ENCODE data around the gene LAMP5.

GRCh38 chr20:9499126-9499899, 15.1 kb upstream of the LAMP5 start:
- TF ChIP-seq, protein P1, sequence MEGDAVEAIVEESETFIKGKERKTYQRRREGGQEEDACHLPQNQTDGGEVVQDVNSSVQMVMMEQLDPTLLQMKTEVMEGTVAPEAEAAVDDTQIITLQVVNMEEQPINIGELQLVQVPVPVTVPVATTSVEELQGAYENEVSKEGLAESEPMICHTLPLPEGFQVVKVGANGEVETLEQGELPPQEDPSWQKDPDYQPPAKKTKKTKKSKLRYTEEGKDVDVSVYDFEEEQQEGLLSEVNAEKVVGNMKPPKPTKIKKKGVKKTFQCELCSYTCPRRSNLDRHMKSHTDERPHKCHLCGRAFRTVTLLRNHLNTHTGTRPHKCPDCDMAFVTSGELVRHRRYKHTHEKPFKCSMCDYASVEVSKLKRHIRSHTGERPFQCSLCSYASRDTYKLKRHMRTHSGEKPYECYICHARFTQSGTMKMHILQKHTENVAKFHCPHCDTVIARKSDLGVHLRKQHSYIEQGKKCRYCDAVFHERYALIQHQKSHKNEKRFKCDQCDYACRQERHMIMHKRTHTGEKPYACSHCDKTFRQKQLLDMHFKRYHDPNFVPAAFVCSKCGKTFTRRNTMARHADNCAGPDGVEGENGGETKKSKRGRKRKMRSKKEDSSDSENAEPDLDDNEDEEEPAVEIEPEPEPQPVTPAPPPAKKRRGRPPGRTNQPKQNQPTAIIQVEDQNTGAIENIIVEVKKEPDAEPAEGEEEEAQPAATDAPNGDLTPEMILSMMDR (IDR thresholded peaks at IDR 0.05), result no peak
- no peak for TF ChIP-seq POLR2A (IDR thresholded peaks at IDR 0.05)

All from thyroid gland (tissue), 4 donors.